ENCODE measurements around the gene COL6A1. TPM values are rescaled to one million over a fixed set of nuclear protein-coding genes. Genes with fewer than 3 reads are reported as not detected.
A peak's percentile ranks its signal among the peaks of the same experiment; 100 is the strongest.

The COL6A1 gene
- total RNA-seq, 1 donor from 2014 or later: 148 TPM

DNA sequence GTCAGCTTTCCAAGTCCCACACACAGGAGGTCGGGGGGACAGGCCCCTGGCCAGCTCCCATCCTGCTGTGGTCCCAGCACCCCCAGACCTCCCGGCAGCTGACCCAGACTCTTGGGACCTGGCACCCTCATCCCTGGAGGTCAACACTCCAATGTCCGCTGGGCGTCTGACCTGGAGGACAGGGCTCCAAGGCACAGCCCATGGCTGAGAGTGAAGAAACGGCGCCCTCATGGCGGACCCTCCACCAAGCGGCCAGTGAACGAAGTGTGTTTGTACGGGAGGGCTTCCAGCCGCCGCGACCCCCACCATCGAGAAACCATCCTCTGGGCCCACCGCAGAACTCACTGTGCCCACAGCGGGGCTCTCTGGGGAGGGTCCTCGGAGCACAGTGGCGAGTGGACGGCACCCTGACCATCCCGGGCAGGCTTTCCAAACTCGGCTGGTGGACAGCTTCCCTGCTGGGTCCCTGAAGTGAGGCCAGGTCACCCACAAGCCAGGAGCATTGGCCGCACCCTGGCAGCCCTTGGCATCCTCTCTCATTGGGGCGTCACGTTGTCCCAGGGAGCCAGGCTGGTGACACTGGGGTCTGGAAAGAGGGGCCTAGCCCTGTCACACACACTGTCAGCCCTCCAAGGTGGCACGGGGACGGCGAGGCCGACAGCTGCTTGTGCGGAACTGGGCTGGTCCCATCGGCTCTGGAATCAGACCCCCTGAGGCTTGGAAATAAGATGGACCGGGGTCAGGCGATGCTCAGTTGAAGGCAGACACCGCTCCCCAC lies 68.5 kb downstream of the COL6A1 start:
- Histone ChIP-seq H3K27me3 (ENCODE audit: low read depth) (no peaks in the 10 kb centered on the region), H3K36me3 (no peaks in the 10 kb centered on the region), H3K9me3 (no peaks in the 10 kb centered on the region), H3K27ac (peak overlapping the region; percentile 56), H3K4me1 (peaks cover 14% of the 10 kb centered on the region), H3K4me3 (no peak overlapping the region)
- intact Hi-C loops (cut with DNase I): no loop called here
- ATAC-seq: peak; percentile 9 to 10
- no peak for TF ChIP-seq CTCF (IDR thresholded peaks at IDR 0.05)
- peak; percentile 30 for DNase-seq

- Histone ChIP-seq H3K36me3 (no peaks in the 10 kb centered on the region), H3K9me3 (no peaks in the 10 kb centered on the region), H3K4me3 (no peak overlapping the region), H3K27me3 (ENCODE audit: low read depth) (peaks cover 7% of the 10 kb centered on the region), H3K4me1 (peaks cover 22% of the 10 kb centered on the region), H3K27ac (peak overlapping the region; percentile 56)
- no peak for TF ChIP-seq CTCF (IDR thresholded peaks at IDR 0.05)
- ATAC-seq (no peak), DNase-seq (peak; percentile 38)
- intact Hi-C loops (cut with DNase I): no loop called here
These were observed 69.3 kb downstream of the COL6A1 start for GRCh38 chr21:46050668-46051378.

DNA sequence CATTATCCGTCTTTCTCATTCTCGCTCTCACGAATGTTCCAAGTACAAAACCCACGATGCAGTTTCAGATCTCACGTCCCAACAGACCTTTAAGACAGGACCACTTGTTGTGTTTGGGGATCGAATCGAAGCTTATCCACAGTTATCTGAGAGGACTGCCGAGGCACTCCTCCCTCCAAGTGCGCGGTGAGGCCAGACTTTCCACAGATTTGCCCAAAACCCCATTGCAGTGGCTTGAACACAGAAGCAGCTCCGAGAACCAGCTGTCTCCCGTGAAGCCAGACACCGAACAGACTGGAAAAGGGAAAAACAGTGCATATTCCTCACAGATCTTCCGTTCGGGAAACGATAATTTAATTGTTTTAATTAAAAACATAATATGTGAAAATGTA lies 69.8 kb downstream of the COL6A1 start:
- Histone ChIP-seq H3K36me3 (no peaks in the 10 kb centered on the region), H3K4me3 (no peak overlapping the region), H3K4me1 (peaks cover 25% of the 10 kb centered on the region), H3K27ac (no peak overlapping the region), H3K9me3 (no peaks in the 10 kb centered on the region), H3K27me3 (ENCODE audit: low read depth) (peaks cover 13% of the 10 kb centered on the region)
- DNase-seq: no peak
- intact Hi-C loops (cut with DNase I): no loop called here
- no peak for ATAC-seq
- TF ChIP-seq CTCF (IDR thresholded peaks at IDR 0.05): no peak

DNA sequence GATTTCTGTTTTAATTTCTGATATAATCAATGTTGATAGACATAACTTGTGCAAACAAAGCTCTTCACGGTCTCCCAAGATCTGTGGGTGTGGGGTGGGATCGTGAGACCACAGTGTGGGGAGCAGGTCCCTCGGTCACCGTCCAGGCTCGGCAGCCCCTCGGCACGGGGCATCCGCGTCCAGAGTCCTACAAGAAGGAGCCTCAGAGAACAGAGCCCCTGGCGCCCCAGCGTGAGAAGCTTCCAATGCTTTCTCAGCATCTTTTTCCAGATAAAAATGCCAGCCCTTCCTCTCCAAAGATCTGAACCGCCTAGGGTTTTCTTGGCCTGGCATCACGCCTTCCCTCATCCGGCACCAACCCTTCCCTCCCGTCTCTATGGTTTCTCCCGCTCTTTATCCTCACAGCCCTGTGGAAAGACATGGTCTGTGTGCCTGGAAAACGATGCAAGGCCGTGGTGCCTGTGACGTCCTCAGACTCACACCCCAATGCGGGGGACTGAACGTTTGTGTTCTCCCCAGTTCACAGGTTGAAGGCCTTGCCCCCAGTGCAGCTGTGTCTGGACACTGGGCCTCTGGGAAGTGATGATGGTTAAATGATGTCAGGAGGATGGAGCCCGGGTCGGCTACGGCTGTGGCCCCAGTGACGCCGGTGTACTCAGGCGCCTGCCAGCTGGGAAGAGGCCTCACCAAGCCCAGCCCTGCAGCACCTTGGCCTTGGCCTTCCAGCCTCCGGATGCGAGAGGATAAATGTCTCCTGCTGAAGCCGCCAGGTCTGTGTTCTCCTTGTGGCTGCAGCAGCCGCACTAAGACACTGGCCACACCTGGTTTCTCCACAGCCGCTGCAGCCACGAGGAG lies 70.5 kb downstream of the COL6A1 start:
- DNase-seq (peak; percentile 41), ATAC-seq (no peak)
- intact Hi-C loops (cut with DNase I): no loop called here
- no peak overlapping the region for H3K27ac ChIP-seq
- TF ChIP-seq CTCF (IDR thresholded peaks at IDR 0.05): no peak
- no peaks in the 10 kb centered on the region for H3K36me3 ChIP-seq
- H3K27me3 ChIP-seq (ENCODE audit: low read depth): peaks cover 19% of the 10 kb centered on the region
- no peak overlapping the region for H3K4me3 ChIP-seq
- no peaks in the 10 kb centered on the region for H3K9me3 ChIP-seq
- H3K4me1 ChIP-seq: peaks cover 29% of the 10 kb centered on the region

Data from lower lobe of right lung (tissue), 2 donors.